Stimulated activated naive CD8-positive, alpha-beta T cell treated with anti-CD3 and anti-CD28 coated beads, Interleukin-15, Interleukin-2, amounts not matched to agents 100 U/mL and 50 U/mL, for 24 hours (primary cell): ENCODE results near the gene TCF4.

Experiments
- ATAC-seq: fragments of 150-1000 bp; cut with Tn5 transposase; one replicate; pipeline ENCODE4 v1.10.0; 2021
- DNase-seq: peaks from one replicate; pipeline ENCODE4 v3.0.0; 2021

TCF4 gene

DNA sequence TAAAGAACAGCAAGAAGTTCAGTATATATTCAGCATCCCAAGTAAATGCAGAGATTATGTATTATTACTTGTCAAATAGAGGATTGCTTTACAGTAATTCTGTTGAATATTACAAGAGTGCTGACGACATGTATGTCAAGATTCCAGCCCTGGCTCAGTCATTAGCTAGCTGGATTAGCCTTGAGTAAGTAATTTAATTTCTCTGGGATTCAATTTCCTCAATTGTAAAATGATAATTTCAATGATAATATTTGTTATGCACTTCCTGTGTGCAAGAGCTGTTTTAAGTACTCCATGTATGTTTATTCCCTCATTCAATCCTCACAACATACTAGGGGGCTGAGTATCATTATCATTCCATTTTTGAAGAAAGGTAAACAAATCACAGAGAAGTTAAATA is 44.0 kb downstream of the TCF4 start:
- ATAC-seq (no peak), DNase-seq (no peak)

DNA sequence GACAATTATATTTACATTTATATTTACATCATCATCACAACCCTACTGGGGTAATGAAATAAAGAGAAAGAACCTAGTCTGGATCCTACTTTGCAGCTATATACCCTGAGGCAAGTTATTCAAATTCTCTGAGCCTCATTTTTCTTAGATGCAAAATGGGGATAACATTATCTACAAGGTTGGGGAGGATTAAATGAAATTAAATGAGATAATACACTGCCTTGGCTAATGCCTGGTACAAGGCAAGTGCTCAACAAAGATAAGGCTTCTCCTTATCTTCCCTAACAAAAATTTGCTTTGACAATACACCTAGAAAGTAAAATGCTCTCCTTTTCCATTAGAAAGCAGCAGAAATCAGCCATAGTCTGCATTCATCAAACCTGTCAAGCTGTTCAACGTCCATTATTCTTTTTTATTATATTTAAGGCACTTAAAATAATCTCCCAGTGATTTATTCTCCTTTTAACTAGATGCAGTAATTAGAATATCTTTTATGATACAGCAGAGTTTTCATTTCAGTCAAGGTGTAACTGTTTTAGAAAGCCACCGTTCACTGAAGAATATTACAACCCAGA is 44.8 kb downstream of the TCF4 start:
- ATAC-seq (no peak), DNase-seq (no peak)

DNA sequence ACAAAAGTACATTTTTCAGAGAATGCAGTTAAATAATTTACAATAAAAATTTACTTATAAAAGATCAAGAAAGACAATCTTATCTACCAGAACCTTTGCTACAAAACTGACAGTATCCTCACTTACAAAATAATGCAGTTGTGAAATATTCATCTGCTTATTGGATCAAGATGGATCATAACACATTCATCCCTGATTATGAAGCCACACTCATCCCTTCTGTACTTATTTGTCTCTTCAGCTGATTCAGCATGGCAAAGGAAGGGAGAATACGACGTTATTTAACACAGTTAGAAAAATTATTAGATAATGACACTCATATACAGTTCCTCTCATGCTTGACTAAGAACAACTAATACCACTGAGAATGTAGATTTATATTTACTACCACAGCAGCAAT is 46.4 kb downstream of the TCF4 start:
- ATAC-seq (no peak), DNase-seq (no peak)

DNA sequence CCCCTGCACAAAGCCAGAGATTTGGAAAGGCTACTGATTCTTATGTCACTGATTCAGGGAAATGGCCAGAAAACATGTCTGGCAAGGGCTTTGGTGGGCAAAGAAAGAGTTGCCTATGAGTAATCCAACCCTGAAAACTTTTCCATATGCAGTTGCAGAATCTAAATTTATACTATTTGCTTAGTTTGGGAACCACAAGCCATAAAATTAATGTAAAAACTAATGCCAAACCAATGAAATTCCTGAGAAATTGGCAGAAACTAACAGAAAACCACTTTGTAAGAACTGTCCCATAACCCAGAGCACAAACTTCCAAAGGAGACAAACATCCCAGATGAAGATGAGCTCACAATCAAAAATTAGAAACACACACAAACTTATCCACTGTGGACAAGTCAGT is 48.8 kb downstream of the TCF4 start:
- DNase-seq = no peak
- ATAC-seq = no peak

DNA sequence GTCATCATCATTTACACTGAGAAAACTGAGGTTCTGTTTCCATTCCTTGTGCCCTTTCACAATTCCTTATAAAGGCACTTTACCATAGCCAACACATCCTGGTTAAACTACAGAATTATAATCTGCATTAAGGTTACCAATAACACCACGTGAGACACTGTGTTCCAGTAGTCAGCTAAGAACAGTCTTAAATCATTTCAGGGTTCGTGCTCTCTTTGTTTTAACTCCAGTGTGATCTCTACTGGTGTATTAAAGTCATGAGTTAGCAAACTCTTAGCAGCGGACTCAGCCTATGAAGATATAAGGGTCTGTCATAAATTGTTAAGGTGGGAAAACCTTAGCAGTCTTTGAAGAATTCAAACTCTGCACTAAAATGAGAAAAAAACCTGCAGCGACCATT is 53.0 kb downstream of the TCF4 start:
- ATAC-seq (no peak), DNase-seq (no peak)

DNA sequence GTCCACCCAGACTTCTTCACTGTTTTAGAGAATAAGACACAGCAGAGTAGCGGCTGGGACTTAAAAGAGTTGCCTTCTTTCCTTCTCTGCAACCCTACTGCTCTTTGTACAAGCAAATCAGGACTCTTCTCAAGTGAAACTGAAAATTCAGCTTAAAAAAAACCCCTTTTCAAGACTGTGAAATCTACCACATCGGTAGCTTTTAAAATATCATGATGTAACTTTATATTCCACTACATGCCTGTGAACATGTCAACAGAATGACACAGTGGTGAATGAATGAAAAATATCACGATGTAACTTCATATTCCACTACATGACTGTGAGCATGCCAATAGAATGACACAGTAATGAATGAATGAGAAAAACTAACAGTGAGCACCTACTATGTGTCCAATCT is 53.4 kb downstream of the TCF4 start:
- no peak for ATAC-seq
- DNase-seq = no peak

DNA sequence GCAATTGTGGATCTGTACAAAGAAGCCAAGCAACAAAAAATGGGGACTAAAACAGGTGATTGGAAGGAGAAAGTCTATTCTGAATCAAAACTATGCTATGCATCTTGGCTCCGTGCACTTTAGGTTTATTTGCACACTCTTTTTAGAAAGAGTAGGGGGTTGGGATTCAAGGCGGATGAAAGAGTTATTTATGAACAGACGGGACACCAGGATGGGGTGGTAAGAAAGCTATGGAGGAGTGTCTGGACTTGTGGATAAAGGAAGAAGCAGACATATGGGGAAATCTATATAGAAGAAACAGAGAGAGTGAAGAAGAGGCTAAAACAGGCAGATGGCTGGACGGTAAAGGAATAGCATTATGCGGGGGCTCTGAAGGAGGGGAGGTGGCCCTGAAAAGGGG is 57.8 kb downstream of the TCF4 start:
- ATAC-seq (no peak), DNase-seq (no peak)

DNA sequence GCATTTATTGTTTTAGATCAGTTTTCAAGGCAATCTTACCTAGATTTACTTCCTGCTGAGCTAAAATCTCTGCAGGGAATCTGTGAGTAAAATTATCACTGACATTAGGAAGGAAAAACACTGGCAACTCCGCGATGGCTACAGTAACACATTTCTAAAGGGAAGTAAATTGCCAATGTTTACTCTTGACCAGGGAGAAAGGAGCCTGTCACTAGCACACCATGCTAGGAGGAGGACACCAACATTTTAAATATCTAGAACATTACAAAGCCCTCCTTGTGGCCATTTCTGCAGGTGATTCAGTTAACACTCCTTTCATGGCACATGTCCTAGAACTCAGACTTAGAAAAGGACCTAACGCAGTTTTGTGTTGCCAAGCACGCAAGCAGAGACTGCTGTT is 58.4 kb downstream of the TCF4 start:
- ATAC-seq (no peak), DNase-seq (no peak)

DNA sequence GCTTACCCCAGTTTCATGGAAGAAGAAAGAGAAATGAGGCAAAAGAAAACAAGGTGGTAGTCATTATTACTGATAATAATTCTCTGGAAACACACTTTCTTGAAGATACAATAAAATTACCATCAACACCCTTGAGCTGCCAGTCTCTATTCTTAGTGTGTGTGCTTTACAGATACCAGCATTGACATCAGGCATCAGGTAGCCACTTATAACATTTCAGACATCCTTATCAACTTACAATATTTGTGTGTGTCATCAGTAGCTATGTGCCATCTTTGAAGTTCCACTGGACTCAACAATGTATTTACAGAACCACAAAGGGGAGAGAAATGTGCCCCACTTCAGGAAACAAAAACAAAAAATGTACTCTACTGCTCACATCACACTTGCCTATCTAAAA is 62.1 kb downstream of the TCF4 start:
- DNase-seq (no peak), ATAC-seq (no peak)

DNA sequence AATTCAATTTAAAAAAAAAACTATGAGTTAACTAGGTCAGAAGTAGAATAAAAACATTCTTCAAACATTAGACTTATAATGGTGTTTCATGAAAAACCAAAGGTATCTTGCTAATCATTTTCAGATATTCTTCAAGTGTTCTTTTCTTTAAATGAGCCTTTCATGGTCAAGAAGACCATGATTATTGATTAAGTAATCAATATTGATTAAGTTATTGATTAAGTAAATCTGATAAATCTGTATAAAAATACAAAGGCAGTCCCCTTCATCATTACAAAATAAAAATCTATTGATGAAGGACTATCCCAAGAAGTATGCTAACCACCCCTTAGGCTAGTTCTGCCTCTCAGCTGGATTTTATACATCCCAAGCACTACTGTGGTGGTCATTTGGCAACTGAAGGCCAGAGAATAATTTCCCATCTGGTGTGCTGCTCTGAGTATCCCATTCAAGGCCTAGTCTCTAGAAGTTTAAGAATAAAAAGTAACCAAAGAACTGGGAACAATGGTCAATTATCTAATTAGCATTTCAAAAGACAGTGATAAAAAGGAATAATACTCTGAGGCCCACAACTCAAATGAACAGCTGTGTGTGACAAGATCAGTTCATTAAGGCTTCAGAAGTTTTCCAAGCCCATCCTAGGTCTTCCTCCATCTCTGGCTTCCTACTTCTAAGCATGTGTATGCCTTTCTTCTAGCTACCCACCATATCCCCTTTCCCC is 63.5 kb downstream of the TCF4 start:
- ATAC-seq = no peak
- no peak for DNase-seq

DNA sequence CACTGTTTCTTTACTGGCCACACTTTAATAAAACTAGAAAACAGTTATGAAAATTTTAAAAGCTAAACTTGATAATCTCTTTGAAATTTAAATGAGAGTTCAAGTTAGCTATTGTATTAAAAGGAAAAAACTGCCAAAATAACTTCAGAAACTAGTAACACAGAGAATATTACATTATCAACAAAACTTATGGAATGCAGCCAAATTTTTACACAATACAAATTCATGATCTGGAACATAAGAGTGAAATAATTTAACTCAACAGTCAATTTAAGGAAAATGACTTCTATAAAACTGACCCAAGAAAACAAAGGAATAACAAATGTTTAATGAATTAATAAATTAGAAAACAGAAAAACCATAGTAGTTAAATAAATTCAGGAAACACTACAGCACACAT is 65.0 kb downstream of the TCF4 start:
- ATAC-seq = no peak
- no peak for DNase-seq

DNA sequence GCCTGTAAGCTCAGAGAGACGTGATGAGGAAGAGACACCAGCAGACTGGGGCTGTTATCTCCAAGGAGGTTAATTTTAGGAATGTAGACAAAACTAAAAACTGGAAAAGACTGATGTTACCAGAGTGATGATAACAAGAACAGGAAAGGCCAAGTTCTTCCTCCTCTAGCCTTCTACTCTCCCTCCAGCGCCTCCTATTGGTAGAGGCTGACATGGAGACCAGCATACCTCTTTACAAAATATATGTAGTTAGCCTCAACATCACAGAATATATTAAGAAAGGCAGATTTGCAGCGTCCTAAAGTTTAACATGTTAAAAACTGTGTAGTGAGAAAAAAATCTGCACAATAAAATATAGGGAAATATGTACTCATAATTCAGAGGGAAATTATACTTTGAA is 66.0 kb downstream of the TCF4 start:
- no peak for ATAC-seq
- DNase-seq = peak; percentile 30

DNA sequence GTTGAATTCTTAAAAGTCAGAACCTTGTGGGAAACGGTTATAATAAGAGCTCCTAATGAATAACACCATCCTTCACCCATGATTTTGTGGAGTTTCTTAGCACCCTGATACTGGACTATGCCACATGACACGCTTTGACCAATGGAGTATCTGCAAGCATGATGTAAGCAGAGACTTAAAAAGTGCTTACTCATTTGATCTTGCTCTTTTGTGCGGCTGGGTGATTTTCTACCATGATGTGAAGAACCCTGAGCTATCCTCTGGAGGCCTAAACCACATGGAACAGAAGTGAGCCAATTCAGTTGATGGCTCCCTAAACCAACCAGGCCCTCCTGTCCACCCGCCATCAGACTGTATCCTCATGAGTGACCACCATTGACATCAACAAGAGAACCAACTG is 70.9 kb downstream of the TCF4 start:
- ATAC-seq = no peak
- no peak for DNase-seq

DNA sequence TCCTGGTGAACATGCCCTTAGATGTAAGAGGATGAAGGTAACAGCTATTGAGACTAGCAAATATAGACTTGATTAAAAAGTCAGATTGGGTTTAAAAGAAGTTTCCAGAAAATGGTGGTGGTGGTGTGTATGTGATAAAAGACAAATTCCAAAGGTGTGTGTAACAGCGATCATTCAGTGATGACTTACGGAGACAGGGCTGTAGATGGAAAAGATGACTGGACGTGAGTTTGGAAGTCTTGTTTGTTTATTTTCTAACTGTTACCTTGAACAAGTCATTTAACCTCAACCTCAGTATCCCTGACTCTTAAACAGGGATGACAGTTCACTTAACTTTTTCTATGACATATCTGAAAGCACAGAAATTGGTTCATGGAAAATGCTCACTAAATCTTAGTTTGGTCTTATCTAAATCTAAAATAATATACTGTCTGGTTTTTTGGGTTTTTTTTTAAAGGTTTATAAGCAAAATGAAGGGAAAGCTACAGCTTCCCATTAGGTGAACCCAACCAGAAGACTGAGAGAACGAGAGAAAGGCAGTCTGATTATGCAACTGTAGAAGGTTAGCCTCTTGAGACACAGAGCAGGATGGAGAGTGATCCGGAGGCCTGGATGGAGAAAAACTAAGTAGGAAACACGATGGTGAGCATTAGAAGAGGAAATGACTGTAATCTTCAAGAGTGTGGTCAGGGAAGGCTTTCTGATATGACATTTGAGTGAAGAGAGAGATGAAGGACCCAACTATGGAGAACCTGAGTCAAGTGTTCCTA is 71.9 kb downstream of the TCF4 start:
- DNase-seq = no peak
- ATAC-seq = peak; percentile 19

DNA sequence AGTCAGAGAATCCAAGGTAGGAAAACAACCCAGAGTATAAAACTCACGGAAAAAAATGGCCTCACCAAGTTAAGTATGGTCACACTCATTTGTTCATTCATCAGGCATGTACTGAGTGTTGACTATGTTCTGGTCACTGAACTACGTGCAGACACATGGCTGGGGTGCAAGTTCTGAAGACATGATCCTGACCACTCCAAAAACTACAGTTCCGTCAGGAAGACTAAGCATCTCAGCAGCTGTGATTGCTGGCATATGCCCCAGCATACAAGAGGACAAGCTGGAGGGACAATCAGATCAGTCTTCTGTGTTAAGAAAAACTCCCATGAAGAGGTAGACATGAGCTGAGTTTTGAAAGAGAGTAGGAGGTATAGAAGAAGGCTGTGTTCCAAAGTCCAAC is 72.8 kb downstream of the TCF4 start:
- no peak for DNase-seq
- ATAC-seq = no peak

DNA sequence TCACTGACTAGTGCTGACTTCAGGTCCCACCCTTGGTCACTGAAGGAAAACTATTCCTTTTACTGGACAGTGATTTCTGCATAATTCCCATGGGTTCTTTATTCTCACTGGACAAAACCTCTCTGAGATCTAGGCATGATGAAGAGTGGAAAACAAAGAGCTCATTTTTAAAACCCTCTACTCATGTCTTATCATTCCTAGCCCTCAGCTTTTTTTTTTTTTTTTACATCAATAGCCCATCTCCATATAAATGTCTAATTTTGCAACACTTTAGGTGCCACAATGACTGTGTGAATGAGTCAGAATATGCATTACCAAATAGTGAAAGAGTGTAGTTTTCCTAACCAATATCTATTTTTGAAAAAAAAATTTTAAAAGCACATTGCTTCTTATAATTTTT is 74.8 kb downstream of the TCF4 start:
- ATAC-seq = no peak
- no peak for DNase-seq

DNA sequence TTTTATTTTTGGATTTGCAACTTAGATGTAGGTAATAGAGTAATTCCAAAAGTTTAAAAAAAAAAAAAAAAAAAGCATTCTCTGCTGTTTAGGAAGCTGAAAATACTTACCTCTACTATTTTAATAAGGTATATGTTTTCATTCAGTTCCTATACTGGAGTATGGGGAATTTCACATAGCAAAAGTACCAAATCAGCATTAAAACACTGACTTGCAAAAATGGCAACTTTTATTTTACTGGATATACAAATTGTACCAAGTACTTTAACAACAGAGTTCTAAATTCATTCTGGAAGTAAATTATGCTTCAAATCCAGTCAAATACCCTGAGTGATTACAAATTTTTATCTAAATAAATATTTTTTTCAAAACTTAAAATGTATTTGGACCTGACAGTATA is 76.7 kb downstream of the TCF4 start:
- no peak for ATAC-seq
- no peak for DNase-seq

DNA sequence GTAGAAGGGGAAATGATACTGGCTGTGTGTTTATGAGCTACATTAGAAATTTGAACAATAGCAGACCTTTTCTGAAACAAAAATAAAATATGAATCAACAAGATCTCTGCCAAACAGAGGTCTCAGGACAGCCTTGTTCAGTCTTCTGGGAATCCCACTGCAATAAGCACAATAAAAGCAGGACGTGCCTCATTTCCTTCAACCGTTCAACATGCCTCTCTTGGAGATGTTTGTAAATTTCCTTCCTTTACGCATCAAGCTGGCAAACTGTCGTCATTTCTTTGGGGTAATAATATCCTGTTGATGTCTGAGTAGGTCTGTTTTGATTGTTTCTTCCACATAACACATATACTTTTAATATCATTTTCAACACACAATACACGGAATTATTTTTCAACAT is 77.2 kb downstream of the TCF4 start:
- ATAC-seq (no peak), DNase-seq (no peak)

DNA sequence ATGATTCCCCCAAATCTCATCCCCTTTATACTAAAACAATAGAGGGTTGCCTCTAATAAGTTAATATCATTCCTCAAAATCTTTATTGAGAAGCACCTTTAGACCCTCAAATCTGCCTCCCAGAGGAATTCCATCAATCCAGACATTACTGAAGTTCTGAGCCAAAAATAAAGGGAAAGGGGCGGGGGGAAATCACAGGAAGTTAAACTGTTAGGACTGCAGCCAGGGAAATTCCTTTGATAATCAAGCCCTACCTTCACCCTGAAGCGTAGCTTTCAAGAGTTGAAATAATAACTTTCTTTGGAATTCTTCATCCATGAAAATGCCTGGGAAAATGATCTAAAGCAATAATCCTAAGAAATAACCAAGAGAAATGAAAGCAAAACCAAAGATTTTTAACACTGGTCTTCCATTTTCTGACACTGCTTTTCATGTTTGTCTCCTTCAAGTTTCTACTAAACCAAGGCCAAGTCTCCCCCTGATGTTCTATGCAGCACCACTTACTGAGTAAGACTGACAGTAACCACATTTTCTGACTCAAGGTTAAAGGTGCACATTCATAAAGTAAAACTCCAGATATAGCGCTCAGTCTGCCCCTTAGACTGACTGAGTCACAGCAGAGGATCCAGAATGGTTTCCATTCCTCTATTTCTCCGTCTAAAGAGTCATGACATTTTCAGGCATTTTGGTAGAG is 78.2 kb downstream of the TCF4 start:
- DNase-seq (no peak), ATAC-seq (peak; percentile 93)

DNA sequence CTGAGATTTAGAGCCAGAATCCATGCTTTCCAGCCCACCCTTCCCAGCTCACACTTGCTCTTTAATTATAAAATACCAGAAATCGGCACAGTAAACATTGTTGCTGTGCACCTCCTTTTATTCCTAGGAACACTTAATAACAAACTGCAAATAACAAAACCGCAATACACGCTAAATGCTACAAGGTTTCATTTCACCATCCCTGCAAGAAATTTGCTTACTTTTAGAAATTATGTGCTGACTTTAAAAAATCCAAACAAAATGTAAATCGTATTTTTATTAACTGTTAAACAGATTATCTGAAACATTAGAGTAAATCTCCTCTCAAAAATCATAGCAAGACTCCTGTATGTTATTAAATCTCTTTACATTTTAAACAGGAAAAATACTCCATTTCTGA is 79.3 kb downstream of the TCF4 start:
- DNase-seq (no peak), ATAC-seq (no peak)

DNA sequence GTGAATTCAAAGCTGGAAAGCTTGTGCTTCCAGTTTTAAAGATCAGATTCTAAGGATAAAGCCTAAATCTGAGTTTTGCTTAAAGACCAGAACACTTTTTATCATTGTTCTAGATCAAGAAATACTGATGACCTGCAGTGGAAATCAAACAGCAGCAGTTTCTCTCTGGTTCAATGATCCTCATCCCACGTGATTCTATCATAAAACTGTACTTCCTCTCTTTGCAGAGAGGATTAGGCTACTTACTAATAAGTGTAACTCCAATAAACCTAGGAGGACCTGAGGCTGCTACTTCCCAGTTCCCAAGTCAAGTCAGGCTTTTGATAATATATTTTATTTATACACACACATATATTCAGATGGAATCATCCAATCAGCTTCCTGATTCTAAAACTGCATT is 81.9 kb downstream of the TCF4 start:
- ATAC-seq (no peak), DNase-seq (no peak)

DNA sequence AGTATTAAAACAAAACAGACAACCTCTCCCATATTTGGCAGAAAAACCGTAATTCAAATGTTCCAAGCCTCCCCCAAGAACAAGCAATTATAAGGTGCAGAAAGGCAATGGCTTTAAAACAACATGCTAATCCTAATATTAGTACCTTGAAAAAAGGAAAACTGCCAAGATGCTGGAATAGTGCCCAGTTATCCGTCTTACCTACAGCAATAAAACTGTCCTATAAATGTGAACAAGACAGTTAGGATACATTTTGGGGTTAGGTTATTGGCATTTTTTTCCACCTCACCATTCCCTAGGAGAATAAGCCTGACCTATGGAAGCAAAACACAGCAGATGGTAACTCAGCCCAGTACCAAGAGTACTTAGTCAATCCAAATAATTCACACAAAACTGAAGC is 83.2 kb downstream of the TCF4 start:
- DNase-seq (no peak), ATAC-seq (no peak)

DNA sequence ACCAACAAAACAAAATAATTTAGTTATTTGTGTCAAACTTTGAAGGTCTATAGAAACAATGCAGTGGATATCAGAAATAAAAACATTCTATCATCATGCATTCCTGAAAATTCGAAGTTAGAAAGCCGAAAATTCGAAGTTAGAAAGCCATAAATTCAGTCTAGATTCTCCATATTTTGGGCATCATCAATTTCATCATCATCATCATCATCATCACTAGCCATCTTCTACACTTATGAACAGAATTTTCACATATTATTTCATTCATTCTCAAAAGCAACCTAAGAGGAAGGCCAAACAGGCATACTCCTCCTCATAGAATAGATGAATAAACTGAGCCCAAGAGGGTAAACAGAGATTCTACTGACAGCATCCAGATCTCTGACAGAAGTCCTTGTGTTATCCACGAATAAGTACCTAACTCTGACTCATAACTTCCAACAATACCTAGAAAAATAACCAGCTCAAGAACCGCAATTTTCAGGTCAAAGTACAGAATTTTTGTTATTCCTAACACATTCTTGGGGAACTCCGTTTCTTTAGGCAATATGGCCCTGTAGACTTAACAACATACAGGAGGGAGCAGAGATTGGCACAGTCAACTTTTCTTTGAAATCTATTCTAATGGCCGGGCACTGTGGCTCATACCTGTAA is 84.7 kb downstream of the TCF4 start:
- no peak for DNase-seq
- ATAC-seq = no peak
